GM19043 (cell line): ENCODE results near the gene IZUMO2.
"Not testable (repeated sequence)": the region's sequence is repeated elsewhere in the genome, so short reads cannot be mapped to it uniquely, and the experiment has no call there.

Experiments used
- ATAC-seq: cut with Tn5 transposase; IDR thresholded peaks from one replicate; pipeline ENCODE4 v1.9.1; 2021; ENCODE audit warnings: low read depth; ENCODE audit not compliant: unreplicated experiment

IZUMO2 gene

DNA sequence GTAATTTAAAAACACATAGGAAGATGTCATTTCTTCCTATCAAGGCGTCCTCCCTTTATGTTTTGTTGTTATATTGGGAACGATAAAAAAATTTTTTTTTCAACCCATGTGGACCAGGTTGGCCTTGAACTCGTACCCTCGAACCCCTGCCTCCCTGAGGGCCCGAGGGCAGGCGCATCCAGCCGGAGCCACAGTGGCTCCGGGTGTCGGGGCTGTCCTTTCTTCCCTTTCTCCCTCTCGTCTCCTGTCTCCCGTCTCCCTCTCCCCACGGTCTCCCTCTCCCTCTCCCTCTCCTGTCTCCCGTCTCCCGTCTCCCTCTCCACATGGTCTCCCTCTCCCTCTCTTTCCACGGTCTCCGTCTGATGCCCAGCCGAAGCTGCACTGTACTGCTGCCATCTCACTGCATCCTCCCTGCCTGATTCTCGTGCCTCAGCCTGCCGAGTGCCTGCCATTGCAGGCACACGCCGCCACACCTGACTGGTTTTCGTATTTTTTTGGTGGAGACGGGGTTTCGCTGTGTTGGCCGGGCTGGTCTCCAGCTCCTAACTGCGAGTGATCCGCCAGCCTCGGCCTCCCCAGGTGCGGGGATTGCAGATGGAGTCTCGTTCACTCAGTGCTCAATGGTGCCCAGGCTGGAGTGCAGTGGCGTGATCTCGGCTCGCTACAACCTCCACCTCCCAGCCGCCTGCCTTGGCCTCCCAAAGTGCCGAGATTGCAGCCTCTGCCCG, 22.8 kb downstream of the IZUMO2 start:
- ATAC-seq, result not testable (repeated sequence)

DNA sequence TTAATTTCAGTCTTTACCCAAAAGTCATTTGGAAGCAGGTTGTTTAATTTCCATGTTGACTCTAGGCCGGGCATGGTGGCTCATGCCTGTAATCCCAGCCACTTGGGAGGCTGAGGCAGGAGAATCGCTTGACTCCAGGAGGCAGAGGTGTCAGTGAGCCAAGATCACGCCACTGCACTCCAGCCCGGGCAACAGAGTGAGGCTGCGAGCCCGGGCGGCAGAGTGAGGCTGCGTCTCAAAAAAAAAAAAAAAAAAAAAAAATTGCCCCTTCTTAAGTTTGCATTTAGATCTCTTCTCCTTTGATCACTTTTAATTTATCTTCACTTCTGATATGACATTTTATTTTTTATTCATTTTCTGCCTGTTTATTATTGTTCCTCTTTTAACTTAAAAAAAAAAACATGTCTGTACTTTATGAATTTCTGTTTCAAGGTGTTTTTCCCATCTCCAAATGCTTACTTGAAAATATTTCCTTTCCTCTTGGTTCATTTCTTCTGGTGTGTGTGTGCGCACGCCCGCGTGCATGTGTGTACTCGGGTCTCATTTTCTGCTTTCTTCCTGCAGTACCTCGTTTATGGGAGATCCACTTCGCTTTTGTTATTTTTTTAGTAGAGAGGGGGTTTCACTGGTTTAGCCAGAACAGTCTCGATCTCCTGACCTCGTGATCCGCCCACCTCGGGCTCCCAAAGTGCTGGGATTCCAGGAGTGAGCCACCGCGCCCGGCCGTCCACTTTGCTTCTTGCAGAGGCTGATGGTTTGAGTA, 26.3 kb downstream of the IZUMO2 start:
- not testable (repeated sequence) for ATAC-seq

DNA sequence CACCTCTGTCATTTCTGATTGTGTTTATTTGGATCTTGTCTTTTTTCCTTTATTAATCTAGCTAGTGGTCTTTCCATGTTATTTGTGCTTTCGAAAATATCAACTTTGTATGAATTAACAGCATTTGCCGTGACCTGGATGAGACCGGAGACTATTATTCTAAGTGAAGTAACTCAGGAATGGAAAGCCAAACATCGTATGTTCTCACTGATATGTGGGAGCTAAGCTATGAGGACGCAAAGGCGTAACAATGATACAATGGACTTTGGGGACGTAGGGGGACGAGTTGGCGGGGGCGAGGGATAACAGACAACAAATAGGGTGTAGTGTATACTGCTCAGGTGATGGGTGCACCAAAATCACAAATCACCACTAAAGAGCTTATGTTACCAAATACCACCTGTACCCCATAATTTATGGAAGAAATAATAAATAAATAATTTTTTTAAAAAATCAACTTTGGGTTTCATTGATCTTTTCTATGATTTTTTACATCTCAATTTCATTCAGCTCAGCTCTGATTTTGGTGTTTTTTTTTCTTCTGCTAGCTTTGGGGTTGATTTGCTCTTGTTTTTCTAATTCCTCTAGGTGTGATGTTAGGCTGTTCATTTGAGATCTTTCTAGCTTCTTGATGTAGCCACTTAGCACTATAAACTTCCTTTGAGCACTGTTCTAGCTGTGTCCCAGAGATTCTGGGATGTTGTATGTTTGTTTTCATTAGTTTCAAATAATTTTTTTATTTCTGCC, 27.1 kb downstream of the IZUMO2 start:
- not testable (repeated sequence) for ATAC-seq

DNA sequence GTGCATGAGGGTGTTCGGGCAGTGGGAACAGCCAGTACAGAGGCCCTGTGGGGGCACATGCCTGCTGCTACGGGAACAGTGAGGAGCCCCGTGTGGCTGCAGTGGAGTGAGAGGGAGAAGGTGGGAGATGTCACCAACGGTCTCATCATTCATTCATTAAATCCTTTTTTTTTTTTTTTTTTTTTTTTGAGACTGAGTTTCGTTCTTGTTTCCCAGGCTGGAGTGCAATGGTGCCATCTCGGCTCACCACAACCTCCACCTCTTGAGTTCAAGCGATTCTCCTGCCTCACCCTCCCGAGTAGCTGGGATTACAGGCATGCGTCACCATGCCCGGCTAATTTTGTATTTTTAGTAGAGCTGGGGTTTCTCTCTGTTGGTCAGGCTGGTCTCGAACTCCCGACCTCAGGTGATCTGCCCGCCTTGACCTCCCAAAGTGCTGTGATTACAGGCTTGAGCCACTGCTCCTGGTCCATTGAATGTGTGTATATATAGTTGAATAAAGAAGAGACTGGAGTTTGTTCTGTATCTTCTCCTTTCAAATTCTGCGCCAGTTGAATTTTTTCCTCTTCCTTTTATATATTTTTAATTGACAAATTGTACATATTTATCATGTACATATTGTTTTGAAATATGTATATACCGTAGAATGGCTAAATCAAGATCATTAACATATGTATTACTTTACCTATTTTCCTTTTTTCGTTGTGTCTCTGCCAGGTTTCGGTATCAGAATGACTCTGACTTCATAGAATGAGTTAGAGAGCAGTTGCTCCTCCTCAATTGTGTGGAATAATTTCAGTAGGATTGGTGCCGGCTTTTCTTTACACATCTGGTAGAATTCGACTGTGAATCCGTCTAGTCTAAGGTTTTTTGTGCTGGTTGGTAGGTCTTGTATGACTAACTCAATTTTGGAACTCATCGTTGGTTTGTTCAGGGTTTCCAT, 28.0 kb downstream of the IZUMO2 start:
- ATAC-seq, result not testable (repeated sequence)

DNA sequence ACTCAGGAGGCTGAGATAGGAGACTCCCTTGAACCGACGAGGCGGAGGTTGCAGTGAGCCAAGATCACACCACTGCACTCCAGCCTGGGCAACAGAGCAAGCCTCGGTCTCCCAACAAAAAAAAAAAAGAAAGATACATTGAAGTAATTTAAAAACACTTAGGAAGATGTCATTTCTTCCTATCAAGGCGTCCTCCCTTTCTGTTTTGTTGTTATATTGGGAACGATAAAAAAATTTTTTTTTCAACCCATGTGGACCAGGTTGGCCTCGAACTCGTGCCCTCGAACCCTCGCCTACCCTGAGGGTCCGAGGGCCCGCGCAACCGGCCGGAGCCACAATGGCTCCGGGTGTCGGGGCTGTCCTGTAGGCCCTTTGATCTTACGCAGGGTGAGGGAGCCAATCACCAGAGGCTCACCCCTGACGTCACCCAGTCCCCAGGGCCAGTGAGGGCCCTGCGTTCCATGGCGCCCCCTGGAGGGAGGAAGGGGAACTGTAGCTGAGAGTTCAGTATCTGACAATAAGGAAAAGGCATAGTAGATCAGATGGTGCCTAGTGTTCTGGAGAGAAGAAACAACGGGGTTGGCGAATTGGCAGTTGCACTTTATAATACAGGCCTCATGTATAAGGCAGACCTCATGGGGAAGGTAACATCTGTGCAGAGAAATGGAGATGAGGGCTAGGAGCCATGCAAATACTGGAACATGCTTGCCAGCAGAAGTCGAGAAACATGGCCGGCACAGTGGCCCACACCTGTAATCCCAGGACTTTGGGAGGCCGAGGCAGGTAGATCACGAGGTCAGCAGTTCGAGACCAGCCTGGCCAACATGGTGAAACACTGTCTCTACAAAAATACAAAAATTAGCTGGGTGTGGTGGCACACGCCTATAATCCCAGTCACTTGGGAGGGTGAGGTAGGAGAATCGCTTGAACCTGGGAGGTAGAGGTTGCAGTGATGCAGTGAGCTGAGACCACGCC, 29.3 kb downstream of the IZUMO2 start:
- not testable (repeated sequence) for ATAC-seq

DNA sequence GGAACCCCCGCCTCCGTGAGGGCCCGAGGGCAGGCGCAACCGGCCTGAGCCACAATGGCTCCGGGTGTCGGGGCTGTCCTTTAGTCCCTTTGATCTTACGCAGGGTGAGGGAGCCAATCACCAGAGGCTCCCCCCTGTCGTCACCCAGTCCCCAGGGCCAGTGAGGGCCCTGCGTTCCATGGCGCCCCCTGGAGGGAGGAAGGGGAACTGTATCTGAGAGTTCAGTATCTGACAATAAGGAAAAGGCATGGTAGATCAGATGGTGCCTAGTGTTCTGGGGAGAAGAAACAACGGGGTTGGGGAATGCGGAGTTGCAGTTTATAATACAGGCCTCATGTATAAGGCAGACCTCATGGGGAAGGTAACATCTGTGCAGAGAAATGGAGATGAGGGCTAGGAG, 59.1 kb downstream of the IZUMO2 start:
- not testable (repeated sequence) for ATAC-seq

DNA sequence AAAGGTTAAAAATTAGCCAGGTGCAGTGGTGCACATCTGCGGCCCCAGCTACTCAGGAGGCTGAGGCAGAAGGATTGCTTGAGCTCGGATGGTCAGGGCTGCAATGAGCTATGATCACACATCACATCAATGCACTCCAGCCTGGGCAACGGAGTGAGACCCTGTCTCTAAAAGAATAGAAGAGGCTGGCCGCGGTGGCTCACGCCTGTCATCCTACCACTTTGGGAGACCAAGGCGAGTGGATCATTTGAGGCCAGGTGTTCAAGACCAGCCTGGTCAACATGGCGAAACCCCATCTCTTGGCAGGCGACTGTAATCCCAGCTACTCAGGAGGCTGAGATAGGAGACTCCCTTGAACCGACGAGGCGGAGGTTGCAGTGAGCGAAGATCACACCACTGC, 59.7 kb downstream of the IZUMO2 start:
- not testable (repeated sequence) for ATAC-seq
